NCI-H526 treated with DMSO at 0.1 percent for 48 hours (cell line): ENCODE results near the gene AGAP1.

Experiments
- DNase-seq: peaks from one replicate; lab custom pipeline; 2025; lab: John Stamatoyannopoulos, UW

Gene AGAP1

GRCh38 chr2:235812185-235812665 is 318.4 kb downstream of the AGAP1 start:
- no peak for DNase-seq

GRCh38 chr2:235813398-235813797 is 319.6 kb downstream of the AGAP1 start:
- DNase-seq: no peak

- no peak for DNase-seq
Observed at GRCh38 chr2:235820571-235820970, 326.7 kb downstream of the AGAP1 start.

GRCh38 chr2:235824331-235824730 is 330.5 kb downstream of the AGAP1 start:
- DNase-seq: no peak

- DNase-seq: no peak
Observed at GRCh38 chr2:235825946-235826345, 332.1 kb downstream of the AGAP1 start.

GRCh38 chr2:235826826-235827225 is 333.0 kb downstream of the AGAP1 start:
- DNase-seq: no peak

GRCh38 chr2:235827585-235827992 is 333.7 kb downstream of the AGAP1 start:
- no peak for DNase-seq

- DNase-seq: no peak
Observed at GRCh38 chr2:235829726-235830125, 335.9 kb downstream of the AGAP1 start.

- DNase-seq: no peak
Observed at GRCh38 chr2:235831755-235832154, 337.9 kb downstream of the AGAP1 start.

- no peak for DNase-seq
Observed at GRCh38 chr2:235832941-235833340, 339.1 kb downstream of the AGAP1 start.

GRCh38 chr2:235833971-235834620 is 340.3 kb downstream of the AGAP1 start:
- no peak for DNase-seq

GRCh38 chr2:235834781-235835180 is 340.9 kb downstream of the AGAP1 start:
- DNase-seq: no peak

GRCh38 chr2:235835810-235836209 is 342.0 kb downstream of the AGAP1 start:
- DNase-seq: no peak

GRCh38 chr2:235836491-235836911 is 342.7 kb downstream of the AGAP1 start:
- DNase-seq: no peak

GRCh38 chr2:235839226-235839625 is 345.4 kb downstream of the AGAP1 start:
- DNase-seq: no peak

GRCh38 chr2:235839974-235840373 is 346.1 kb downstream of the AGAP1 start:
- DNase-seq: no peak

- no peak for DNase-seq
Observed at GRCh38 chr2:235841863-235842262, 348.0 kb downstream of the AGAP1 start.

GRCh38 chr2:235842941-235843340 is 349.1 kb downstream of the AGAP1 start:
- no peak for DNase-seq

- DNase-seq: no peak
Observed at GRCh38 chr2:235843591-235844395, 349.9 kb downstream of the AGAP1 start.

GRCh38 chr2:235844561-235844960 is 350.7 kb downstream of the AGAP1 start:
- no peak for DNase-seq

GRCh38 chr2:235845245-235845644 is 351.4 kb downstream of the AGAP1 start:
- no peak for DNase-seq

GRCh38 chr2:235847576-235847975 is 353.7 kb downstream of the AGAP1 start:
- DNase-seq: no peak

- DNase-seq: no peak
Observed at GRCh38 chr2:235848055-235848454, 354.2 kb downstream of the AGAP1 start.
